ENCODE results near the gene SQOR. TPM values are rescaled to one million over a fixed set of nuclear protein-coding genes. Genes with fewer than 3 reads are reported as not detected.
A peak's percentile ranks its signal among the peaks of the same experiment; 100 is the strongest.

The SQOR gene
- total and polyA plus RNA-seq, 3 donors from 2014 or later: 8.1 to 18.2 (median 9.1) TPM

GRCh38 chr15:45635763-45636292, 999 bp downstream of the SQOR start:
- Histone ChIP-seq H3K27ac (no peak overlapping the region), H3K27me3 (no peaks in the 10 kb centered on the region), H3K36me3 (ENCODE audit: low read depth, missing control alignments) (no peaks in the 10 kb centered on the region), H3K9me3 (no peaks in the 10 kb centered on the region), H3K4me3 (peak overlapping the region; percentile 67 to 71), H3K4me1 (peaks cover 5% of the 10 kb centered on the region)
- WGBS, 2 donors: 46 to 67% methylated on average over 17 of the region's 17 CpGs
- intact Hi-C loops (cut with DNase I; ENCODE audit: low total_unique reads): no loop called here
- TF ChIP-seq POLR2A (IDR thresholded peaks at IDR 0.05): no peak
- no peak for TF ChIP-seq CTCF (IDR thresholded peaks at IDR 0.05)
- no peak for DNase-seq

GRCh38 chr15:45637141-45637540, 2.3 kb downstream of the SQOR start:
- Histone ChIP-seq H3K4me3 (no peak overlapping the region), H3K27ac (peak overlapping the region; percentile 46 to 80), H3K27me3 (no peaks in the 10 kb centered on the region), H3K36me3 (ENCODE audit: low read depth, missing control alignments) (no peaks in the 10 kb centered on the region), H3K4me1 (peaks cover 5% of the 10 kb centered on the region), H3K9me3 (no peaks in the 10 kb centered on the region)
- 87 to 96% methylated on average over 1 of the region's 1 CpG for WGBS, 2 donors
- TF ChIP-seq CTCF (IDR thresholded peaks at IDR 0.05) (no peak), POLR2A (IDR thresholded peaks at IDR 0.05) (no peak)
- intact Hi-C loops (cut with DNase I; ENCODE audit: low total_unique reads): no loop called here
- no peak for DNase-seq

- DNase-seq: peak; percentile 47
- H3K4me1 ChIP-seq: peaks cover 5% of the 10 kb centered on the region
- no peak overlapping the region for H3K4me3 ChIP-seq
- intact Hi-C loops (cut with DNase I; ENCODE audit: low total_unique reads): no loop called here
- H3K36me3 ChIP-seq (ENCODE audit: low read depth, missing control alignments): no peaks in the 10 kb centered on the region
- H3K27ac ChIP-seq: peak overlapping the region; percentile 46 to 80
- H3K27me3 ChIP-seq: no peaks in the 10 kb centered on the region
- no peak for TF ChIP-seq CTCF (IDR thresholded peaks at IDR 0.05)
- TF ChIP-seq POLR2A (IDR thresholded peaks at IDR 0.05): no peak
- no peaks in the 10 kb centered on the region for H3K9me3 ChIP-seq
- 12 to 18% methylated on average over 6 of the region's 6 CpGs for WGBS, 2 donors
Measured at GRCh38 chr15:45637552-45638033, 2.8 kb downstream of the SQOR start.

GRCh38 chr15:45640616-45641015, 5.8 kb downstream of the SQOR start:
- Histone ChIP-seq H3K4me1 (peaks cover 5% of the 10 kb centered on the region), H3K27ac (no peak overlapping the region), H3K27me3 (no peaks in the 10 kb centered on the region), H3K4me3 (no peak overlapping the region), H3K9me3 (no peaks in the 10 kb centered on the region), H3K36me3 (ENCODE audit: low read depth, missing control alignments) (no peaks in the 10 kb centered on the region)
- intact Hi-C loops (cut with DNase I; ENCODE audit: low total_unique reads): no loop called here
- 39 to 69% methylated on average over 2 of the region's 2 CpGs for WGBS, 2 donors
- TF ChIP-seq POLR2A (IDR thresholded peaks at IDR 0.05) (no peak), CTCF (IDR thresholded peaks at IDR 0.05) (no peak)
- DNase-seq: no peak

- H3K36me3 ChIP-seq (ENCODE audit: low read depth, missing control alignments): no peaks in the 10 kb centered on the region
- H3K4me1 ChIP-seq: peaks cover 5% of the 10 kb centered on the region
- H3K27ac ChIP-seq: no peak overlapping the region
- no peaks in the 10 kb centered on the region for H3K9me3 ChIP-seq
- intact Hi-C loops (cut with DNase I; ENCODE audit: low total_unique reads): no loop called here
- TF ChIP-seq POLR2A (IDR thresholded peaks at IDR 0.05) (no peak), CTCF (IDR thresholded peaks at IDR 0.05) (no peak)
- 68 to 69% methylated on average over 1 of the region's 1 CpG for WGBS, 2 donors
- DNase-seq: no peak
- H3K27me3 ChIP-seq: no peaks in the 10 kb centered on the region
- H3K4me3 ChIP-seq: no peak overlapping the region
Measured at GRCh38 chr15:45641374-45641781, 6.5 kb downstream of the SQOR start.

All from testis (tissue), 3 donors.